GM21825 (cell line): Measurements from ENCODE around the gene NFIA.

ENCODE experiments used
- ATAC-seq: cut with Tn5 transposase; IDR thresholded peaks from one replicate; pipeline ENCODE4 v1.9.1; 2021; ENCODE audit warnings: mild to moderate bottlenecking, moderate library complexity; ENCODE audit not compliant: unreplicated experiment

Gene NFIA

DNA sequence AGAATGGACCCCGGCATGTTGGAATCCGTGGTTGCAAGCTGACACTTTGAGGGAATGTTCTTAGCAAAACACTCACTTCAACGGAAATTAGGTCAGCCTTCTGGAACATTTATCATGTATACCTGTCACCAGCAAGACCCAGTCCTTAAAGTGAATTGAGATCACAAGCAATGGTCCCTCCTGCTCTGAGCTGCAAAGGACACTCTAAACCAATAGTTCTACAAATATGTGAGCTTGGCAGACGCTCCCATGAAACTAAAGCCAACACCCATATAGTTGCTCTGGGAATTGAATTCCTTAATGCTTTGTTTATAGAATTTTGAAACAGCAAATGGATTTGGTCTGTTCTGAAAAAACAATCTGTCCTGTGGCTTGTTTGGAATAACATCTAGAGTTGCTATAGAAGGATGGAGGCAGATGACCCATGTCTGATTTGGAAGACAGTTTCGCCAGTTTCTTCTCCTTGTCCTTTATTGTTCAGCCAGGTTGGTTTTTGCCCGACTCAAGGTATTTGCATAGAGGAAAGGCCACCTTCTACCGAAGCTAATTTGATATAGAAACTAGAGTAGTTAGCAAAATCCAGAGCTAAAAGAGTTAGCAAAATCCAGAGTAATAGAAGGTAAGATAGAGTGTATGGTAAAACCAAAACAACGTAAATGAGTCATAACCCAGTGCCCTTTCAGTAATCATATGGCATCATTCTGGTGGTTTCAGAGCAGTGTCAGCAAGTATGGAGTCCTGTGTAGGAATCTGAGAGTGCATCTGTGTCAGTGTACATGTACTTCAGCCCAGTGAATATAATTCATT lies 236.2 kb downstream of the NFIA start:
- peak; percentile 99 for ATAC-seq

DNA sequence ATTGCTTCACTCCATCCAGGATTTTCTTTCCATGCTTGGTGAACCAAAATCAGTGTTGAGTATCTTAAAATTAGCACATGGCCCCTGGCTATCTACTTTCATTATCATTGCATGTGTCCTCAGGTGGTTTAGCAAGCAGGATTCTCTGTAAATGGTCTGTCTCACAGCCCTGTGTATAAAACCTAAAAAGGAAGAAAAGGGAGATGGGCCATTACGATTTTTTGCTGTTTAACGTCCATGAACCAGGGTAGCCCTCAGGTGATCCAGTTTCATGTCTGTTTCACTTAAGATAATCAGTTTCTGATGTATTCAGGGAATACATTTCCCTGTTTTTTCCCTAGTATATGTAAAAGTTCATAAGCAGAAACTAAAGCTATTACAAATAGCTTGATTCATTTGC lies 238.2 kb downstream of the NFIA start:
- no peak for ATAC-seq

DNA sequence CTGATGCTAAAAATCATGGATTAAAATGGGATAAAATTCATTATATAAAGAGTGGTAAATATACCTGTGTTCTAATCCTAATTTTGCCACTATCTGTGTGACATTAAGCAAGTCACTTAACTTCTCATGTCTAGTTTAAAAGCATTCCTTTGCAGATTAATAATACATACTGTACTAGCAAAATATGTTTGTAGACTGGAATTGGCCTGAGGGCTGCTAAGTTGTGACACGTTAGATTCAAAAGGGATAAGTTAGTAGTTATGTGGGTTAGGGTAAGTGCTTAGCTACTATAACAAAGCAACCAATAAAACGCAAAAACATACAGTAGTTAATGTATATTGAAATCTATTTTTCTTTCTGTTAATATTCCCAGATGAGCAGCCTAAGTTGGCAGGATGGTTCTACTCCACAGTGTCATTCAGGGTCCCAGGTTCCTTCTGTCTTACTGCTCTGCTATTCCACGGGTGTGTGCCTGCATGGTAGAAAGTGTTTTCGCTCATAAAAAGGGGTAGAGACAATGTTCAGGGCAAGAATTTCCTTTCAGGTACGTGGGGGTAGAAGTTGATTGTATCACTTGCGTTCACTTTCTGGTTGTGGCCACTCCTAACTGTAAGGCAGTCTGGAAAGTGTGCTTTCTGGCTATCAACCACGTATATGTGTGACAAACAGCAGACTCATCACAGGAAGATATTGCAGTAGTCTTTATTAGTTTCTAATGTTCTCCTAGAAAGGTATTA lies 239.8 kb downstream of the NFIA start:
- no peak for ATAC-seq

DNA sequence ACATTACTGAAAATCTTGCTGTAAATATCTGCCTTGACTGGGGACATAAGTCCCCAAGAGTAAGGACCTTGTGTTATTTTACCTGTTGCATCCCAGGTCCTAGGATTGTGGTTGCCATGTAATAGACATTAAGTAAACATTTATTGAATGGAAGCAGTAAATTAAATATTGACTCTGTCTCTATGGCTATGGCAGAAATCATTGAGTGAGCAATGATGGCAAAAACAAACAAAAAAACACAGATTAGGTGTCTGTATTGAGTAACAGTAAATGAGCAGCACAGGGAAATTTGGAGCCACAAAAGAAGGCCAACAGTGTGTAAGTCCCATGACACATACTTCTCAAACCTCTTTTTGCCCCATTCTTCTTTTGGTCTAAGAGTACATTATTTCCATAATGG lies 240.4 kb downstream of the NFIA start:
- ATAC-seq, result no peak

DNA sequence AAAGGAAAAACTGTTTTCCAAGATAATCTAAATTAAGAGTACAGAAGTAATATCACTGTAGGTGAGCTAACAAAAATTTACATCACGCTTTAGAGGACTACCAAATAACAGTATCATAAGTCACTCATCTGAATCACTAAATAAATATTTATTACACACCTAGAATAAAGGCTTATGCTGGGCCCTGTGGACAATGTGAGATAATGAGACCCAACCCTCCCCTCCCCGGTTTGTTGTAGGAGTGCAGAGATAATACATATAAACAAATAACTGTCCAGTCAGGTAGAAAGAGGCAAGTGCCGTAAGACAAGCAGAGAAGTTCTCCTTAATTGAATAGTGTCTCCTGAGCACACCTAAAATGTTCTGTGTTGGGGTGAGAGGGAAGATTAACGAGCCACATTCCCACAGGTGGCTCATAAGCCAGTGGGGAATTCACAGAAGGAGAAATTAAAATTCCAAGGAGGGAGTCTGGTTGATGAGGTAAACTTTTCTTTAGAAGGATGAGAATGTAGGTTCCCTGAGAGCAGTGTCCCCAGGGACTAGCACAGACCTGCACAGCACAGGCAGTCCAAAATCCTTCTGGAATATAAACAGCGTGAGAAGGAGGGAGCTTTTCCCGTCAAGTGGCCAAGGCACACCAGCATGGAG lies 241.4 kb downstream of the NFIA start:
- ATAC-seq, result no peak

DNA sequence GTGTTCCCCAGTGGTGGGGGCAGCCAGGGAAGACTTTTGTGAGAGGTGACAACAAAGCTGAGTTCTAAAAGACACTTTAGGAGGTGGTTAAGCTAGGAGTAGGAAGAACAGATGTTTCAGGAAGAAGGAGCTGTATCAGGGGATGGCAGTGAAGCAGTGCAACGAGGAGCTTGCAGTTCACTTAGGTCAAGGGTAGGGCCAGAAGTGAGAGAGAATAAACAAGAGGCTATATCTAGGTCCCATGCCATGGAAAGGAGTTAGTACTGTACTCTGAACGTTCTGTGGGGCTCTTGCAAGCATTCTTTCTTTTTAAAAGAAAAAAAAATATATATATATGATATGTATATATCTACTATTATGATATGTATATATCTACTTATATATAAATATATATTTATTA lies 244.4 kb downstream of the NFIA start:
- no peak for ATAC-seq

DNA sequence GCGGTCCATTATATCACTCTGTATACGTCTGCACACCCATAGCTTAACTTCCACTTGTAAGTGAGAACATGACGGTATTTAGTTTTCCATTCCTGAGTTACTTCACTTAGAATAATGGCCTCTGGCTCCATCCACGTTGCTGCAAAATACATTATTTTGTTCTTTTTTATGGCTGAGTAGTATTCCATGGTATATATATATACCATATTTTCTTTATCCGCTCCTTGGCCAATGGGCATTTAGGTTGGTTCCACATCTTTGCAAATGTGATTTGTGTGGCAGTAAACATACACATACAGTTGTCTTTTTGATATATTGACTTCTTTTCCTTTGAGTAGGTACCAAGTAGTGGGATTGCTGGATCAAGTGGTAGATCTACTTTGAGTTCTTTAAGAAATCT lies 245.1 kb downstream of the NFIA start:
- ATAC-seq, result no peak

DNA sequence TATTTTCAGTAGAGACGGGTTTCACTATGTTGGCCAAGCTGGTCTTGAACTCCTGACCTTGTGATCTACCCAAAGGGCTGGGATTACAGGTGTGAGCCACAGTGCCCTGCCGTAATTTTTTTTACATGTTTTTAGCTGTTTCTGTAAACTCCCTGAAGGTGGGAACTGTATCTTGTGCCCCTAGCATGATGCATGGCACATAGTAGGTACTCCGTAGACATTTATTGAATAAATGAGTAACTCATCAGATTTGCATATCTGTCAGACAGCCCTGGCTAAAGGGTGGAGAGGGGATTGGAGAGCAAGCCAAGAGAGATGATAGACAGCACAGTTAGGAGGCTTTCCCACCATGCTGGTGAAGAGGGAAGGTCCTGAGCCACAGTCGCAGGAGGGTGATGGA lies 247.2 kb downstream of the NFIA start:
- ATAC-seq, result no peak

DNA sequence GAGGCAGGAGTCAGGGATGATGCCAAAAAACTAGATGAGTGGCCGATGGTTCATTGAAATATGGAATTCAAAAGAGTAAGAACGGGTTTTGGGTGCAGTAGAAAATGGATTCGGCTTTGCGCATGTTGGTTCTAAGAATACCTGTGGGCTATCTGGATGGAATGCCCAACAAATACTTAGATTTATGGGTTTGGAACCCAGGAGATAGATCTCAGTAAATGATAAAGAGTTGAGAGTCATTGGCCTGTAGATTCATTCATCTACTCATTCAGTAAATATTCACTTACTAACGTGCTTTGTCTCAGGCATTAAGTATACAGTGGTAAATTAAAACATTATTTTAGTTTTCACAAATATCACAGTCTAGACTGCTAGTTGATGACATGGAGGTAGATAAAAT lies 247.7 kb downstream of the NFIA start:
- no peak for ATAC-seq

DNA sequence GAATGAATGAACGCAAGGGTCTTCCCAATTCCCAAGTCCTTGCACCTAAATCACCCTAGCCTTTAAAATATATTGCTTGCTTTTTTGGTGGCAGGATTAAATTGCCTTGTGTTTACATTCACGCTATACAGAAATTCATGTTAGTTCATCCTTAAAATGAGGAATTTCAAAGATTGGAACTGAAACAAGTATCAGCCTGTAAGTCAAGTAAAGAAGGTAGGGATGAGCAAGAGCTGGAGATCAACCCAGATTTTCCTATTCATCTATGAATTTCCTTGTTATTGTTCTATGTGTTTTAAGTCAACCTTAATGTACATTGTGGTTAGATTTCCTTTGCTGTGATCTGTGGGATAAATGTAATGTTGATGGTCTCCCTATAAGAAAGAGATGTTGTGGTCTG lies 248.2 kb downstream of the NFIA start:
- ATAC-seq, result no peak

DNA sequence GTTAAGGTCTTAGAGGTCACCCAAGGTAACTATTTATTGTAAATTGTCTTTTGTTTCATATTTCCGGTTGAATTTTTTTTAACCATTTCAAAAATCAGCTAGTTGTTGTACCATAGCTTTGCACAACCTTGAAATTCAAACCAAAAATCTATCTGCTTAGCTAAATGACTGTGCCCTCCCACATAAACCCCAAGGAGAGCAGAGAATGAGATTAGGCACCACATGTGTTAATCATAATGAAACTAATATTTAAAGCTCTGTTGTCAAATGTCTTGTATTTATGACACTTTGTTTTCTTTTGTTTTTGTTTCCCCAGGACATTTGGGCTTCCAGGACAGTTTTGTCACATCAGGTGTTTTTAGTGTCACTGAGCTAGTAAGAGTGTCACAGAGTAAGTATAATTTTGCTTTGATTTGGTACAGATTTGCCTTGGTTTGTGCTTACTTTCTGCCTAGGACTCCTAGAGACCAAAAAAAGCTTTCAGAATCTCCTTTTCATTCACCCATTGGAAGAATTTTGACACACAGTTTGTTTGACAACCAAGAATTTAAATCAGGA lies 249.9 kb downstream of the NFIA start:
- peak; percentile 99 for ATAC-seq

DNA sequence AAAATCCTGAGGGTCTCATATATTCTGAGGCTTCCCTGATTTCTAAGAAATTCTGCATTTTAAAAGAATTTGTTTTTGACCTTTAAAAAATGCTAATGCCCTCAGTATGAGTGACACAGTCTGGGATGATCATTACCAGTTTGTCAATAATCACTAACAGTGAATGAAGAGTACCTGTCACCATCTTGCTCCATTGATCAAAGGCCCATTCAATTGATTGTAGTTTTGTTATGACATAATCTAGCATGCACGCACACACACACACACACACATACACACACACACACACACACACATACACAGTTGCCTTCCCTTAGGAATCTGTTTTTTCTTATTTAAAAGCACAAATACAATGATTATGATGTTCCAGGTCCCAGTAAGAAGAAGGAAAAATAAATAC lies 250.4 kb downstream of the NFIA start:
- no peak for ATAC-seq

DNA sequence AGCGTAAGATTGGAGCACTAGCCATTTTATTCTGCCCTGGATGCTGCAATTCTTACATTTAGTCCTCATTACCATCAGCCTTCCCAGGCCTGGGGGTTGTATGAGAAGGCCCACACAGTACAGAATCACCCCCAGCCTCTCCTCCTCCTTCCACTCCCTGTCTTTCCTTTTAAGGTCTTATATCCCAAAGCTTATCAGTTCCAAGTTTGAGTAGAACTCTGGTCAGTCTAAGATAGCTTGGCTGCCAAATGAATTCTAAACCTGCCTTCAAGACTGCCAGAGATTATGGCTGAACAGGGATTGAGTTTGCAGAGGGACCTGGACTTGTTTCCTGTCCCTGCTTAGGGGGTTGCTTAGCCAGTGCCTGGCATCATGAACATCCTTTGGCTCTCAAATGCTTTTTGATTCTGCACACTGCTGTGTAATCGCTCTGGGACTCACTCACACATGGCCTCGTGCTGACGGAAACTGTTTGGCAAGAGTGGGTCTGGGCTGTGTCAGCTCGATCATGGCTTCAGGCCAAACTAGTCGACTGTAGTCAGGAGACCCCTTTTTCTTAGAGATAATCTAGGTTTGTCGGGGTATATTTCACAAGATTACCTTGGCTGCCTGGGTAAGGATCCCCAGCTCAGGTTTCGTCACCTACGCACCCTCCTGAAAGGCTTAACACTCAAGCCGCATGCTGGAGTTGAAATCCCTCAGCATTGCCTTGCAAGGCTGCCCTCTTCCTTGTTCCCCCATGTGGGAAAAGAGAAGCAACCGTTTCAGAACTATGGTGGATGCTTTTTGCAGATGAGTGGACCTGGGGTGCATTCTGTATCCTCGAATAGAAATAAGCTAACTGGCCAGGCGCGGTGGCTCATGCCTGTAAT lies 252.6 kb downstream of the NFIA start:
- no peak for ATAC-seq

DNA sequence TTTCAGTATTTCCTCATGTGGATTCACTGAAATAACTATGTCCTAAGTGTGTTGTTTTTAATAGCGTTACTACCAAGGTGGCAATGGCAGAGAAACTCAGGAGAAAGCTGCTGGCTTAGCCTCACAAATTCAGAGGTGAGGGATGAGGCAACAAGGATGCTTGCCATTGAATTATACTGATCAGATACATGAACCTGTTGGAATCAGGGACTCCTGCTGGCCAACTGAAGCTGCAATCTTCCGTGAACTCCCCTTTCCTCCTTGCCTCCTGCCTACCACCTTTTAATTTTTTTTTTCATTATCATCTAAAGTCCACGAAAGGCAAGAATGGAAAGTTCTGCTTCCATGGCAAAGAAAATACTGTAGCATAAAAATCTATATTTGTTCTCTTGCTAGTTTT lies 254.7 kb downstream of the NFIA start:
- ATAC-seq, result no peak

DNA sequence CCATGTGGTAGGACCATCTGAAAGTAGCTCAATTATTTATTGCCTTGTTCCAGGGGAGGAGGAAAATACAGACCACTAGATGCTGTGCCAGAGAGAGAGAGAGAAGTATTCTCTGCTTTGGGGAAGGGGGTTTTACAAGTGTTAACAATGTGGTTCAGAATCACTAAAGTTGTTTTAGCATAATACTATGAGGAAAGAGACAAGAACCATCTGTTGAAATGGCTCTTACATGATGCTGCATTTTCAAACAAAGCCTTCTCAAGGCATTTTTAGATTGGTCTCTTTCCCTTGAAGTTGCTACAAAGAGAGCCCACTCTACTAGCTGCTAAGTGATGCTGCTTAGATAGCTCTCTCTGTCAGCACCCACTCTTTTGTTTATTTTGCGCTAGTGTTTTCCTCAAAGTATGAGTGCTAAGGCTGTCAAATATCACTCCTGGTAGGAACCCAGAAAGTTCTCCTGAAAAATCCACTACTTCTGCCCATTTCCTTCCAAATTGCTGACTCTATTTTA lies 255.1 kb downstream of the NFIA start:
- ATAC-seq, result no peak

DNA sequence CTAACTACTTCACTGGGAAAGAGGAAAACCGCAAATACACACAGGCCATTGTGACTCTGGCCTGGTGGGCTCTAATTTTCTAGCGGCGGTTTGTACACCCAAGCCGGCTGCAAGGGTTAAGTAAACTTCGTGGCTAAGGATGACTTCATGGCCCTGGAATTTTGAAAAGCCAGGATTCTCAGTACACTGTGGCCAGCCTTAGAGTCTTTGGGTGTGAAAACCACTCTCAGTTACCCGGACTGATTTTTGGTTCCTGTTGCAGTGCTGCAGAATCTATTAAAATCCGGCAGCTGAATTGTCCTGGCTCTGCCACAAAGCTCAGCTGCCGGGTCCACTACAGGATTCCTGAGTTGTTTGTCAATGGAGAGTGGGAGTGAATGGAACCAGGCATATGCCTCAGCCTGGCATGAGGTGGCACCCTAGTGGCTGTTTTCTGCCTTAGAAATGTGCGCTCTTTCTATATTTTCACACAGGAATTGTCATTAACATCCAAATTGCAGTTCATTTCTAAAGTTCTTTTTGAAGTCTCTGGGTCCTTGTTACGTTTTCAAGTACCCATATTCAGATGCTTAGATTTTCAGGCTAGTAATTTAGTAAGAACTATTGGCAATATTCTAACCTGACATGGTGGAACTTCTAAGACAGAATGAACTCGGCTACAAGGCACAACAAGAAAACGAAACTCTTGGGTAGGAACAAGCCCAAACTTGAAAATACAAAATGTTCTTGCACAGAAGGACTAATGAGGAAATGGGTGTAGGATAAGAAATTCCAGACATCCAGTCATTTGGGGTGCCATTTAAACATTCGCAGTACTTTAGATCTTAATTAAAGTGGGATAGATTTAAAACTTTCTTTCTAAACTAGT lies 255.9 kb downstream of the NFIA start:
- no peak for ATAC-seq

DNA sequence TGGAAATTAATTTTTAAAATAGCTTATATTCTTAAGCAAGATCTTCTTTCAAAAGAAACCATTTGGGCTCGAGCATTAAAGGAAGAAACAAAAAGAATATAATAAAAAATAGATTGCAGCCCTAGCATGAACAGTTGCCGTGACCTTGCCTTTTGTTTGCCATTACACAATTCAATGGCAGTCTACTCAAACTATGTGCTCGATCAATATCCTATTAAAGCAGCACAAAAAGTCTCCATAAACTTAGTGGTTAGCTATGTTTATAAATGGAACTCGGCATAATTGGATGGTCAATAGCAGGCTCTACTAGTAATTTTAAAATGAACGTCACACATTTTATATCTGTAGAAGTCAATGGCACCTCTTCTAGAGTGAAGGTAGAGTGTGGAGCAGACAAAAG lies 256.5 kb downstream of the NFIA start:
- ATAC-seq, result no peak

DNA sequence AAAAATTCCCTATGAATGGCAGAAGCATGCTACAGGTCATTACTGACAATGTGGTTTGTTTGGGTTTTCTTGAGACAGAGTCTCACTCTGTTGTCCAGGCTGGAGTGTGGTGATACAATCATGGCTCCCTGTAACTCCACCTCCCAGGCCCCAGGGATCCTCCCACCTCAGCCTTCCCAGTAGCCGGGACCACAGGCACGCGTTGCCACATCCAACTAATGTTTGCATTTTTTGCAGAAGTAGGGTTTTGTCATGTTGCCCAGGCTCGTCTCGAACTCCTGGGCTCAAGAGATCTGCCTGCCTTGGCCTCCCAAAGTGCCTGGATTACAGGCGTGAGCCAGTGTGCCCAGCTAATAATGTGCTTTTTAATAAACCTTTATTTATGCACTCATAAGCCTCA lies 259.1 kb downstream of the NFIA start:
- no peak for ATAC-seq

DNA sequence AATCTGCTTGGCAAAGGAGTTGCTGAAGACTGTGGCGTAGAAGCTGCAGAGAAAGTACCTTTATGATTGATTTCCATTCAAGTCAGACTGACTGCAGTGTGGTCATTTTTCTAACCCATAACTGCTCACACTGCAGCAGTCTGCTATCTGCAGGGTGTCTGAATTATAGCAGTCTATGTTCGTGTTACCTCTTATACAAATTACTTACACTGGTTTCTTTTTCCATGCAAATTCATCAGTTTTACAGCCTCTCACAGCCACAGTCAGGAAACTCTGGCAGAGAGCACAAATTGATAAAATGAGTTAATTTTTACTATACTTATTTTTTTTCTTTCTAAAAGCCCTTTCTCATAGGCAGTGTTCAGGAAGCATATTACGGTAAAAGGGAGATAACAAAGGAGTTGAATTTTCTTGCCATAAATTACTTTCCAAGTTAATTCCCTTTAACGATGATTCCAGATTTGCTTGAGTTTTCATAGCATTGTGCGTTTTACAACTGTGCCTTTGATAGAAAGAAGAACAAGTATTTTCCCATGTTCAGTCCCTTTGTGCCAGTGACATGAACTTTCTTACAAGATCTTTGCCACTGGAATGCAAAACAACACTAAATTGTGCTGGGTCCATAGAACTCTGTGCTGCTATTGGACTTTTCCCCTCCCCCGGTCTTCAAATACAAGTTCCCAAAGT lies 261.5 kb downstream of the NFIA start:
- ATAC-seq, result no peak
